Peyer's patch (tissue), 4 donors: ENCODE data around the gene DLX3. TPM values are rescaled to one million over a fixed set of nuclear protein-coding genes. Genes with fewer than 3 reads are reported as not detected.

Experiments used
- DNase-seq, 3 donors: peaks; one replicate each; pipeline ENCODE4 v3.0.0-alpha.2; 2017 to 2019
- H3K27ac ChIP-seq, 4 donors: fragments of 200-600 bp; sonication (generic); one replicate each; pipeline ENCODE4 v1.5.1; 2016 to 2019
- H3K27me3 ChIP-seq, 2 donors: fragments of 200-600 bp; sonication (generic); one replicate each; pipeline ENCODE4 v1.5.1; 2019
- H3K36me3 ChIP-seq, 3 donors: fragments of 200-600 bp; sonication (generic); one replicate each; pipeline ENCODE4 v1.5.1; 2016 to 2019
- H3K4me1 ChIP-seq, 4 donors: fragments of 200-600 bp; sonication (generic); one replicate each; pipeline ENCODE4 v1.5.1; 2016 to 2019
- H3K4me3 ChIP-seq, 4 donors: fragments of 200-600 bp; sonication (generic); 1 replicate in 3 of 4; 2 replicates in 1 of 4; pipeline ENCODE4 v1.5.1; 2016 to 2019; ENCODE audit warnings: mild to moderate bottlenecking in 1 of 4
- H3K9me3 ChIP-seq, 4 donors: fragments of 200-600 bp; sonication (generic); one replicate each; pipeline ENCODE4 v1.5.1; 2016 to 2019; ENCODE audit warnings: mild to moderate bottlenecking in 1 of 4
- CTCF ChIP-seq, 6 experiments: fragments of 450-650 bp in 4 of 6; fragments of 200-600 bp in 2 of 6; sonication (generic) in 1 of 6; IDR thresholded peaks; one replicate each; pipeline ENCODE4 v1.5.1; 2017 to 2019; ENCODE audit warnings: antibody characterized with exemption in 6 of 6, mild to moderate bottlenecking in 3 of 6, moderate library complexity in 1 of 6
- POLR2A ChIP-seq, 2 donors: fragments of 450-650 bp; IDR thresholded peaks; one replicate each; pipeline ENCODE4 v1.5.1; 2017; ENCODE audit warnings: antibody characterized with exemption in 2 of 2, mild to moderate bottlenecking in 2 of 2, moderate library complexity in 2 of 2
- total RNA-seq, 4 donors: library from RNA; depleted of rRNA; stranded (reverse); fragments of >200 nt; gene quantifications; one replicate each; pipeline ENCODE4 v1.1.0, GENCODE V29; 2016

DLX3 gene
- total RNA-seq, 4 donors from 2014 or later, result not detected

DNA sequence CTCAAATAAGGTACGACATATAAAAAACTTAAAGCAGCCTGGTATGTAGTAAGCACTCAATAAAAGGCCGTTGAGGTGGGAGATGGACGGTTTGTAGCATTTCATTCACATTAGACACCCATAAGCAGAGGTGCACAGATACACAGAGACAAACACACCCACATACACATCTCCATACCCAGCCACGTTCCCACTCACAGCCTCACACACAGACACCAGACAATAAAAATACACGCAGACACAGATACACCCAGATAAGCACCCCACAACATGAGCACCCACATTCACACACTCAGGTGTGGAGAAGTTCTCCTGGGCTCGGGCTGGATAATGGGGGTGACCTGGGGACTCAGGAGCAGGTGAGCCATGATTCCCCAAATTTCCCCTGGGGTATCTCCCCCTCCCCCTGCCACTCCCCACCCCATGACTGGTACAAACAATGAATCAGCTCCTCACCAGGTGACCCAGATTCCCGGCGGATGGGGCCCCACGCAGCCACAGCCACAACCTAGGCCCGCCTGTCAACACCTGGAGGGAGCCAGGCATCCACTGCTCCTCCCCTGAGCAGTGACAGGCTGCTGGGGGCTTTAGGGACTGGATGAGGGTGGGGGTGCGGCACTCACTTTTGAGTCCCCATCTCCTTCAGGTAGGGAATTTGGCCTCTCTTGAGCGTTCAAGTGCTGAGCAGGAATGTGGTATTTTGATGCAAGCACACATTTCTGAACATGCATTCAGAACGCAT, 2.7 kb downstream of the DLX3 start:
- H3K36me3 ChIP-seq, result no peaks in the 10 kb centered on the region
- DNase-seq, result peak in 1 of 3 donors; percentile 30
- no peak overlapping the region for H3K4me3 ChIP-seq
- peaks cover 0 to 34% (median 19%) of the 10 kb centered on the region in 4 donors for H3K4me1 ChIP-seq
- TF ChIP-seq POLR2A (IDR thresholded peaks at IDR 0.05) (no peak), CTCF (IDR thresholded peaks at IDR 0.05) (no peak)
- no peak overlapping the region for H3K27ac ChIP-seq
- peaks cover 0 to 25% of the 10 kb centered on the region in 2 donors for H3K27me3 ChIP-seq
- H3K9me3 ChIP-seq, result no peaks in the 10 kb centered on the region

DNA sequence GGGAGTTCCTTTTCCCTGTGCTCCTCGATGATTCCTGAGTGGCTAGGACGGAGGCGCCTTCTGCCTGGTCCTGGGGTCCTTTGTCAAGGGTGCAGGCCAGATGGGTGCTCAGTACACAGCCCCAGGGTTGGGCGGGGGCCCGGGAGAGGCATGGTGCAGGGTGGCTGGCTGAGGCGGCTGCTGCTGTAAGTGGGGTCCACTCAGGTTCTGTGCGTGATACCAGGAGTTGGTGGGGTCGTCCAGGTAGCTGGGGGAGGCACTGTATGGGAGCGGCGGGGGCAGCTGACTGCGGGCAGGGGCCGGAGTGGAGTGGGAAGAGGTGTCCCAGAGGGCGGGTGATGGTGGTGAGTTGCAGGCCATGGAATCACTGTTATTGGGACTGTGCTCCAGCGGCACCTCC, 3.6 kb downstream of the DLX3 start:
- Histone ChIP-seq H3K4me1 (peaks cover 0 to 25% (median 12%) of the 10 kb centered on the region in 4 donors), H3K9me3 (no peaks in the 10 kb centered on the region), H3K36me3 (no peaks in the 10 kb centered on the region), H3K4me3 (no peak overlapping the region), H3K27me3 (peaks cover 0 to 24% of the 10 kb centered on the region in 2 donors), H3K27ac (no peak overlapping the region)
- DNase-seq, result no peak
- no peak for TF ChIP-seq CTCF (IDR thresholded peaks at IDR 0.05)
- TF ChIP-seq POLR2A (IDR thresholded peaks at IDR 0.05), result no peak

- TF ChIP-seq CTCF (IDR thresholded peaks at IDR 0.05), result no peak
- no peak for TF ChIP-seq POLR2A (IDR thresholded peaks at IDR 0.05)
- no peak for DNase-seq
- no peaks in the 10 kb centered on the region for H3K36me3 ChIP-seq
- H3K27ac ChIP-seq, result no peak overlapping the region
- no peak overlapping the region for H3K4me3 ChIP-seq
- no peaks in the 10 kb centered on the region for H3K9me3 ChIP-seq
- H3K27me3 ChIP-seq, result peaks cover 0 to 24% of the 10 kb centered on the region in 2 donors
- peaks cover 0 to 23% (median 11%) of the 10 kb centered on the region in 4 donors for H3K4me1 ChIP-seq
Measured at GRCh38 chr17:49990921-49991320, 4.1 kb downstream of the DLX3 start.

- H3K4me1 ChIP-seq, result peaks cover 0 to 23% (median 11%) of the 10 kb centered on the region in 4 donors
- no peak for TF ChIP-seq POLR2A (IDR thresholded peaks at IDR 0.05)
- no peak for TF ChIP-seq CTCF (IDR thresholded peaks at IDR 0.05)
- no peak for DNase-seq
- H3K27ac ChIP-seq, result no peak overlapping the region
- H3K9me3 ChIP-seq, result no peaks in the 10 kb centered on the region
- no peak overlapping the region for H3K4me3 ChIP-seq
- peaks cover 0 to 21% of the 10 kb centered on the region in 2 donors for H3K27me3 ChIP-seq
- H3K36me3 ChIP-seq, result no peaks in the 10 kb centered on the region
Measured at GRCh38 chr17:49990331-49990730, 4.7 kb downstream of the DLX3 start.

DNA sequence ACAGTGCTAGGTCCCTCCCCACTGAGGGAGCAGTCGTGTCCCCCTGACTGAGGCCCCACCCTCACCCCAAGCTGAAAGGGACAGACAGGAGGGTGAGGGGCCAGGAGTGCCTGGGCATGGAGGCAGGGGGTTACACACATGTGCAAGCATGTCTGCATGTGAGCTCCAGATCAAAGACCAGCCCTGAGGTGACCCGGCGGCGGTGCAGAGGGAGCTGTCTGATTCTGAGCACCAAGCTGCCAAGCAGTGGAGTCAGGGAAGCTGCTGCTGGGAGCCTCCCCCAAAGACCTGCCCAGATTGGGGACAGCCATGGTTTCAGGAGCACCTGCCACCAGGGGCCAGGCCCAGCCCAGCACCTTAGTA, 5.5 kb downstream of the DLX3 start:
- TF ChIP-seq CTCF (IDR thresholded peaks at IDR 0.05), result no peak
- no peak for TF ChIP-seq POLR2A (IDR thresholded peaks at IDR 0.05)

More for the DNA sequence above, 5.5 kb downstream of the DLX3 start:
- peak in 1 of 3 donors; percentile 35 for DNase-seq
- H3K27ac ChIP-seq, result no peak overlapping the region
- H3K27me3 ChIP-seq, result peaks cover 0 to 18% of the 10 kb centered on the region in 2 donors
- H3K4me1 ChIP-seq, result peaks cover 0 to 17% (median 11%) of the 10 kb centered on the region in 4 donors
- H3K36me3 ChIP-seq, result no peaks in the 10 kb centered on the region
- H3K9me3 ChIP-seq, result no peaks in the 10 kb centered on the region
- H3K4me3 ChIP-seq, result no peak overlapping the region
